Liver (tissue), 9 donors: Measurements from ENCODE around the gene GSTP1. TPM values are rescaled to one million over a fixed set of nuclear protein-coding genes. Genes with fewer than 3 reads are reported as not detected.

ENCODE experiments used
- DNase-seq: peaks from one replicate; pipeline ENCODE4 v3.0.0-alpha.2; 2017; ENCODE audit warnings: low spot score
- H3K27ac ChIP-seq, 2 donors: one replicate each; pipeline ENCODE4 v1.7.0; 2013; ENCODE audit warnings: inconsistent platforms in 2 of 2, low read length in 2 of 2, control low read depth in 1 of 2, low read depth in 1 of 2, mild to moderate bottlenecking in 1 of 2
- H3K27me3 ChIP-seq, 4 donors: one replicate each; pipeline versions ENCODE4 v1.6.1 to v1.7.0; 2013; ENCODE audit warnings: low read length in 3 of 4, inconsistent platforms in 1 of 4, mild to moderate bottlenecking in 1 of 4, moderate library complexity in 1 of 4; ENCODE audit not compliant: control insufficient read depth in 4 of 4, insufficient read depth in 4 of 4
- H3K36me3 ChIP-seq, 4 donors: one replicate each; pipeline versions ENCODE4 v1.6.1 to v1.7.0; 2013; ENCODE audit warnings: low read length in 3 of 4, mild to moderate bottlenecking in 3 of 4, low read depth in 1 of 4, moderate library complexity in 1 of 4; ENCODE audit not compliant: control insufficient read depth in 4 of 4, insufficient read depth in 3 of 4
- H3K4me1 ChIP-seq, 4 donors: one replicate each; pipeline versions ENCODE4 v1.6.1 to v1.7.0; 2013; ENCODE audit warnings: low read length in 3 of 4, mild to moderate bottlenecking in 3 of 4, moderate library complexity in 1 of 4; ENCODE audit not compliant: control insufficient read depth in 4 of 4, insufficient read depth in 4 of 4
- H3K4me3 ChIP-seq, 3 donors: one replicate each; pipeline versions ENCODE4 v1.6.1 to v1.7.0; 2013; ENCODE audit warnings: low read length in 3 of 3, control low read depth in 1 of 3, low read depth in 1 of 3, mild to moderate bottlenecking in 1 of 3
- H3K9ac ChIP-seq, 2 donors: one replicate each; pipeline ENCODE4 v1.7.0; 2013; ENCODE audit warnings: low read length in 2 of 2, mild to moderate bottlenecking in 2 of 2, moderate library complexity in 2 of 2, control low read depth in 1 of 2, low read depth in 1 of 2
- H3K9me3 ChIP-seq, 4 donors: one replicate each; pipeline versions ENCODE4 v1.6.1 to v1.7.0; 2013; ENCODE audit warnings: low read length in 3 of 4; ENCODE audit not compliant: control insufficient read depth in 4 of 4
- CTCF ChIP-seq: fragments of 150-350 bp; IDR thresholded peaks from 2 replicates; pipeline ENCODE4 v1.5.1; 2017; ENCODE audit warnings: improper control_type of control experiment, low read depth, low read length; ENCODE audit not compliant: missing input control
- EGR1 ChIP-seq, 2 donors: IDR thresholded peaks; 2 replicates each; pipeline ENCODE4 v1.6.1; 2016 to 2018; ENCODE audit warnings: antibody characterized with exemption in 2 of 2, low read depth in 2 of 2
- FOXA1 ChIP-seq: IDR thresholded peaks from 2 replicates; pipeline ENCODE4 v1.6.1; 2016; ENCODE audit warnings: antibody characterized with exemption
- JUND ChIP-seq, 2 donors: IDR thresholded peaks; 2 replicates each; pipeline ENCODE4 v1.6.1; 2016; ENCODE audit warnings: antibody characterized with exemption in 2 of 2
- MAX ChIP-seq: IDR thresholded peaks from 2 replicates; pipeline ENCODE4 v1.6.1; 2016; ENCODE audit warnings: antibody characterized with exemption
- RAD21 ChIP-seq, 2 donors: IDR thresholded peaks; 2 replicates each; pipeline ENCODE4 v1.6.1; 2016; ENCODE audit warnings: antibody characterized with exemption in 2 of 2, mild to moderate bottlenecking in 2 of 2
- REST ChIP-seq: IDR thresholded peaks from 2 replicates; pipeline ENCODE4 v1.6.1; 2016; ENCODE audit warnings: antibody characterized with exemption, mild to moderate bottlenecking
- RXRA ChIP-seq, 2 donors: IDR thresholded peaks; 2 replicates each; pipeline ENCODE4 v1.6.1; 2017 to 2018; ENCODE audit warnings: antibody characterized with exemption in 2 of 2, mild to moderate bottlenecking in 1 of 2
- SP1 ChIP-seq: IDR thresholded peaks from 2 replicates; pipeline ENCODE4 v1.6.1; 2018; ENCODE audit warnings: antibody characterized with exemption, mild to moderate bottlenecking
- TAF1 ChIP-seq: conservative IDR thresholded peaks from 2 replicates; pipeline ENCODE4 v1.6.1; 2016; ENCODE audit warnings: antibody characterized with exemption, mild to moderate bottlenecking
- YY1 ChIP-seq: IDR thresholded peaks from 2 replicates; pipeline ENCODE4 v1.6.1; 2016; ENCODE audit warnings: antibody characterized with exemption, mild to moderate bottlenecking
- ZBTB33 ChIP-seq: IDR thresholded peaks from 2 replicates; pipeline ENCODE4 v1.6.1; 2016; ENCODE audit warnings: antibody characterized with exemption
- WGBS: extraction: QIAGEN DNeasy Blood & Tissue Kit; methylation state at CpG from one replicate; pipeline ENCODE4 v1.1.7; 2013; 5-methylcytosine and 5-hydroxymethylcytosine counted together
- polyA plus RNA-seq, 2 donors: library from polyadenylated mRNA; stranded (reverse) in 1 of 2; unstranded in 1 of 2; fragments of 200-250 nt in 1 of 2; fragments of >200 nt in 1 of 2; fragmentation: Nextera tagmentation in 1 of 2; extraction: Ambion mirVana in 1 of 2; gene quantifications; one replicate each; pipeline versions ENCODE4 v1.2.1 to v1.2.3, GENCODE V29; 2013 to 2015
- total RNA-seq, 2 donors: library from RNA; depleted of rRNA; stranded (reverse); fragments of >200 nt; gene quantifications; one replicate each; pipeline ENCODE4 v1.2.3, GENCODE V29; 2014
- donor health status: healthy.
- donor health status: healthy.
- donor health status: healthy.
- donor health status: healthy.
- donor health status: healthy.

Gene GSTP1
- total and polyA plus RNA-seq, 4 donors, result 25.6 to 228 (median 44.8) TPM

- DNase-seq, result no peak
- TF ChIP-seq MAX, result no peak
- TF ChIP-seq TAF1, result no peak
- TF ChIP-seq FOXA1, result no peak
- no peak for TF ChIP-seq JUND (IDR thresholded peaks at IDR 0.05)
- WGBS, result 94% methylated on average over 10 of the region's 10 CpGs
- Histone ChIP-seq H3K27me3 (no peaks in the 10 kb centered on the region), H3K9me3 (no peaks in the 10 kb centered on the region), H3K27ac (no peak overlapping the region), H3K9ac (no peak overlapping the region), H3K4me3 (no peak overlapping the region), H3K36me3 (peaks cover 7 to 33% (median 16%) of the 10 kb centered on the region in 4 donors), H3K4me1 (peaks cover 10 to 30% (median 20%) of the 10 kb centered on the region in 4 donors)
Observed at GRCh38 chr11:67609316-67609715, 25.7 kb downstream of the GSTP1 start.

GRCh38 chr11:67610302-67610868 is 26.8 kb downstream of the GSTP1 start:
- WGBS, result 87% methylated on average over 15 of the region's 15 CpGs
- TF ChIP-seq YY1 (no peak), REST (no peak), SP1 (no peak), FOXA1 (no peak), TAF1 (no peak), RXRA (IDR thresholded peaks at IDR 0.05) (no peak), JUND (IDR thresholded peaks at IDR 0.05) (no peak), CTCF (no peak), RAD21 (IDR thresholded peaks at IDR 0.05) (no peak), ZBTB33 (no peak), EGR1 (IDR thresholded peaks at IDR 0.05; ENCODE audit: low read depth in 2 of 2) (no peak)
- Histone ChIP-seq H3K4me1 (peaks cover 10 to 32% (median 20%) of the 10 kb centered on the region in 4 donors), H3K9me3 (no peaks in the 10 kb centered on the region), H3K4me3 (no peak overlapping the region), H3K27me3 (no peaks in the 10 kb centered on the region), H3K9ac (no peak overlapping the region), H3K27ac (no peak overlapping the region), H3K36me3 (peaks cover 7 to 33% (median 16%) of the 10 kb centered on the region in 4 donors)
- no peak for DNase-seq
